HAP-1 (cell line): Measurements from ENCODE around the gene AIFM3.
A peak's percentile ranks its signal among the peaks of the same experiment; 100 is the strongest.

Source experiments
- DNase-seq, 2 experiments: peaks; one replicate each; pipeline ENCODE4 v3.0.0-alpha.2; 2016 to 2020; ENCODE audit warnings: low spot score in 2 of 2
- H3K27me3 ChIP-seq: fragments of 250-450 bp; sonication (Bioruptor Pico); 2 replicates; pipeline ENCODE4 v1.5.1; 2020; ENCODE audit warnings: low read depth, mild to moderate bottlenecking, moderate library complexity
- H3K36me3 ChIP-seq: fragments of 250-450 bp; sonication (Bioruptor Pico); replicated peaks from 2 replicates; pipeline ENCODE4 v1.5.1; 2020; ENCODE audit warnings: mild to moderate bottlenecking
- H3K4me1 ChIP-seq: fragments of 250-450 bp; sonication (Bioruptor Pico); 2 replicates; pipeline ENCODE4 v1.5.1; 2020; ENCODE audit warnings: mild to moderate bottlenecking
- H3K4me3 ChIP-seq: fragments of 250-450 bp; sonication (Bioruptor Pico); 2 replicates; pipeline ENCODE4 v1.5.1; 2020; ENCODE audit warnings: mild to moderate bottlenecking, moderate library complexity
- H3K9me3 ChIP-seq: fragments of 250-450 bp; sonication (Bioruptor Pico); 2 replicates; pipeline ENCODE4 v1.5.1; 2020; ENCODE audit warnings: mild to moderate bottlenecking, moderate library complexity
- in situ Hi-C: fragments of 300-500 bp; cut with MboI; formaldehyde crosslinking; loops from 3 replicates; pipeline ENCODE4 v1.14.3; 2020; ENCODE audit warnings: low sequenced_read_pairs, inconsistent platforms, mixed read lengths

Gene AIFM3

GRCh38 chr22:20946991-20947390 is 20.1 kb upstream of the AIFM3 start:
- no peak for DNase-seq
- Histone ChIP-seq H3K4me3 (no peak overlapping the region), H3K36me3 (peaks cover 34% of the 10 kb centered on the region), H3K27me3 (no peaks in the 10 kb centered on the region), H3K4me1 (peaks cover 4% of the 10 kb centered on the region), H3K9me3 (no peaks in the 10 kb centered on the region)
- in situ Hi-C loops = no loop called here

GRCh38 chr22:20948450-20948849 is 18.6 kb upstream of the AIFM3 start:
- Histone ChIP-seq H3K36me3 (peaks cover 46% of the 10 kb centered on the region), H3K27me3 (no peaks in the 10 kb centered on the region), H3K4me1 (no peaks in the 10 kb centered on the region), H3K9me3 (no peaks in the 10 kb centered on the region), H3K4me3 (no peak overlapping the region)
- in situ Hi-C loops = no loop called here
- no peak for DNase-seq

- Histone ChIP-seq H3K27me3 (no peaks in the 10 kb centered on the region), H3K4me3 (no peak overlapping the region), H3K4me1 (no peaks in the 10 kb centered on the region), H3K9me3 (no peaks in the 10 kb centered on the region), H3K36me3 (peaks cover 52% of the 10 kb centered on the region)
- in situ Hi-C loops = no loop called here
- DNase-seq = no peak
Observed at GRCh38 chr22:20948989-20949388, 18.1 kb upstream of the AIFM3 start.

GRCh38 chr22:20949698-20950183 is 17.3 kb upstream of the AIFM3 start:
- DNase-seq = no peak
- Histone ChIP-seq H3K27me3 (no peaks in the 10 kb centered on the region), H3K9me3 (no peaks in the 10 kb centered on the region), H3K4me3 (no peak overlapping the region), H3K4me1 (no peaks in the 10 kb centered on the region), H3K36me3 (peaks cover 57% of the 10 kb centered on the region)
- in situ Hi-C loops = no loop called here

- H3K27me3 ChIP-seq = no peaks in the 10 kb centered on the region
- DNase-seq = no peak
- no peaks in the 10 kb centered on the region for H3K4me1 ChIP-seq
- H3K9me3 ChIP-seq = no peaks in the 10 kb centered on the region
- peaks cover 54% of the 10 kb centered on the region for H3K36me3 ChIP-seq
- no peak overlapping the region for H3K4me3 ChIP-seq
- in situ Hi-C loops = no loop called here
Observed at GRCh38 chr22:20951151-20951931, 15.7 kb upstream of the AIFM3 start.

GRCh38 chr22:20951932-20952380 is 15.1 kb upstream of the AIFM3 start:
- Histone ChIP-seq H3K4me3 (no peak overlapping the region), H3K9me3 (no peaks in the 10 kb centered on the region), H3K36me3 (peaks cover 52% of the 10 kb centered on the region), H3K27me3 (no peaks in the 10 kb centered on the region), H3K4me1 (0 out of 2 replicates have a peak, but pooled peaks cover 4% of the 10 kb centered on the region)
- in situ Hi-C loops = no loop called here
- DNase-seq = no peak

- no peak for DNase-seq
- Histone ChIP-seq H3K4me1 (0 out of 2 replicates have a peak, but pooled peaks cover 4% of the 10 kb centered on the region), H3K36me3 (peaks cover 52% of the 10 kb centered on the region), H3K27me3 (no peaks in the 10 kb centered on the region), H3K9me3 (no peaks in the 10 kb centered on the region), H3K4me3 (no peak overlapping the region)
- in situ Hi-C loops = no loop called here
Observed at GRCh38 chr22:20952544-20953341, 14.3 kb upstream of the AIFM3 start.

- no peak for DNase-seq
- no peak overlapping the region for H3K4me3 ChIP-seq
- peaks cover 9% of the 10 kb centered on the region for H3K4me1 ChIP-seq
- peaks cover 52% of the 10 kb centered on the region for H3K36me3 ChIP-seq
- no peaks in the 10 kb centered on the region for H3K9me3 ChIP-seq
- in situ Hi-C loops = no loop called here
- no peaks in the 10 kb centered on the region for H3K27me3 ChIP-seq
Observed at GRCh38 chr22:20953342-20953608, 13.8 kb upstream of the AIFM3 start.

- in situ Hi-C loops = no loop called here
Observed at GRCh38 chr22:20953668-20954500, 13.2 kb upstream of the AIFM3 start.

GRCh38 chr22:20955548-20955947 is 11.5 kb upstream of the AIFM3 start:
- in situ Hi-C loops = no loop called here
- no peak for DNase-seq
- peaks cover 39% of the 10 kb centered on the region for H3K36me3 ChIP-seq
- H3K9me3 ChIP-seq = no peaks in the 10 kb centered on the region
- no peak overlapping the region for H3K4me3 ChIP-seq
- peaks cover 10% of the 10 kb centered on the region for H3K4me1 ChIP-seq
- no peaks in the 10 kb centered on the region for H3K27me3 ChIP-seq

More at GRCh38 chr22:20953668-20954500, 13.2 kb upstream of the AIFM3 start:
- Histone ChIP-seq H3K4me3 (no peak overlapping the region), H3K4me1 (peaks cover 10% of the 10 kb centered on the region), H3K36me3 (peaks cover 52% of the 10 kb centered on the region), H3K9me3 (no peaks in the 10 kb centered on the region), H3K27me3 (no peaks in the 10 kb centered on the region)
- DNase-seq = no peak

- Histone ChIP-seq H3K27me3 (no peaks in the 10 kb centered on the region), H3K9me3 (no peaks in the 10 kb centered on the region), H3K4me1 (peaks cover 10% of the 10 kb centered on the region), H3K36me3 (peaks cover 30% of the 10 kb centered on the region), H3K4me3 (peak overlapping the region; percentile 63)
- in situ Hi-C loops = no loop called here
- DNase-seq = peak in 1 of 2 experiments; percentile 64
Observed at GRCh38 chr22:20956258-20957101, 10.6 kb upstream of the AIFM3 start.

- Histone ChIP-seq H3K9me3 (no peaks in the 10 kb centered on the region), H3K27me3 (no peaks in the 10 kb centered on the region), H3K4me3 (peak overlapping the region; percentile 63), H3K36me3 (peaks cover 23% of the 10 kb centered on the region), H3K4me1 (peaks cover 10% of the 10 kb centered on the region)
- in situ Hi-C loops = no loop called here
- peak in 1 of 2 experiments; percentile 51 for DNase-seq
Observed at GRCh38 chr22:20957102-20957682, 9.9 kb upstream of the AIFM3 start.
